NCI-H1048 (cell line): Measurements from ENCODE around the gene NEGR1.

ENCODE experiments used
- DNase-seq: peaks from one replicate; lab custom pipeline; 2025; lab: John Stamatoyannopoulos, UW

Gene NEGR1

DNA sequence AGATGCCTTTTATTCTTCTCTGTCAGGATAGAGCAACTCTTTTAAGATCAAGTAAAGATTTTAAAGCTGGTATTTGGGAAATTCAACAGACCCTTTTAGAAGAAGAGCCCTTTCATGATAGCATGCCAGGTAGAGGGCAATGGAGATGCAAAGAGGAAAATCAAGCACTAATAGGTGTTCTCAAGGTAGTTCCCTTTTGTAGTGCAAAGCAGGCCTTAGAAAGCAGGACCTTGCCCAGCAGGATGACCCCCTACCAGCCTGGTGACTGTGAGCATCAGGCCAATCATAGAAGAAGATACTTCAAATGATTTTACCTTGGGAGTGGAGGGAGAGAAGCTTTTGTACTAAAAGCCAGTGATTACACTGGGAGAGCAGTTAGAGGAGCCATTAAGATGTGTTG, 820.1 kb downstream of the NEGR1 start:
- DNase-seq: no peak

DNA sequence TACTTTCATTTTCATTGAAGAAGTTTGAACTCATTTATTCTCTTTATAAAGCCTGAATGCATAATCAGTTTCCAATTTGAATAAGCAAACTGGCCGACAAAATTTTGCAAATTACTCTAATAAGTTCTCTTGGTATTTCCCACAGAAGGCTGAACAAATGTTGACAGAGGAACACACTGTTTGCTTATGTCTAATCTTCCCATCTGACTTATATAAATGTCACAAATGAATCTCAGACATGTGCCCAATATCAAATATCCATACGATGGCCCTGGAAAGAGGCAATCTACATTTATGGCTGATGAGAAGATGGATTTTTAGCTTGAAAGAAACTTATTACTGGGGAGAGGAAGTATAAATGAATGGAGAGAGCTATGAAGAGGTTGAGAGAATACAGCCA, 820.9 kb downstream of the NEGR1 start:
- no peak for DNase-seq

DNA sequence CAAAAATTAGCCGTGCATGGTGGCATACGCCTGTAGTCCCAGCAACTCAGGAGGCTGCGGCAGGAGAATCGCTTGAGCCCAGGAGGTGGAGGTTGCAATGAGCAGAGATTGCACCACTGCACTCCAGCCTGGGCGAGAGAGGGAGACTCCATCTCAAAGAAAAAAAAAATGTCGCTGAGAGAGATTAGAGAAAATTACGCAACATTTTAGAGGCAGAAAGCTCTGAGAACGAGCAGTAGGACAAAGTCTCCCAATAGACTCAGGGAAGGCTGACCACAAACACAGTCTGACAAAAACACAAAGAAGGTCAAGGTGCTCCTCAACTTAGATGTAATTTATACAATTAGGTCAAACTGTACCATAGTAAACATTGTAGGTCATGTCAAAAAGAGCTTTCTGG, 833.9 kb downstream of the NEGR1 start:
- no peak for DNase-seq

DNA sequence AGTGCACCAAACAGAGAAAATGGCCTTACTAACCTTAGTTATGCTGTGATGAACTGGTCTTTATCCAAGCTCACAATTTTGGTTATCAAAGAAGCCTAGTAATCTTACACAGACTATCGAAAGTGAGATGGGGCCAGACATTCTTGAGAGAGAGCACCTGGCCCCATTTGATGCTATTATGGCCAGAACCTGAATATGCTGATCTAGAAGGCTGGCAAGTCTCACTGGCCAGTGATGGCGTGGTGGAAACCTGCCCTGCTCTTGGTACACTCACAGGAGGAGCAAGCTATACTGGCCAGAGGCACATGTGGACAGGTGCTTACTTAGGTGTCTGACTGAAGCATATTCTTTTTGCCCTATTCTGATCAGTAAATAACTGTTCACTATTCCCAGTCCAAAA, 843.7 kb downstream of the NEGR1 start:
- no peak for DNase-seq

GRCh38 chr1:71435951-71436350, 846.4 kb downstream of the NEGR1 start:
- no peak for DNase-seq

DNA sequence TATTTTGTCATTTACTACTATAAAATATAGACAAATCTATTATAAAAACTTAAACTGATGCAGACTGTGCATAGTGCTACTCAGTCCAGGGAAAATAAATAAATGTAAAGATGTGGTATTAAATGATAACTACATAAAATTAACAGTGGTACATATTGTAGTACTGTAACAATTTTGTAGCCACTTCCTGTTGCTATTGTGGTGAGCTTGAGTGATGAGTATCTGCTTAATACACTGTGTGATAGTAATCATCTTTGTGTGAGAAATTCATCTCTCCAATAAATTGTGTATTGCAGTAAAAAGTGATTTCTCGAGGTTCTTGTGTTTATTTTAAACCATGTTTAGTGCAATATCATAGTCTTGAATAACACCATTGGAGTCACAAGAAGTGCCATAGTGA, 848.1 kb downstream of the NEGR1 start:
- no peak for DNase-seq

- no peak for DNase-seq
These were observed 854.3 kb downstream of the NEGR1 start for GRCh38 chr1:71428029-71428428.

DNA sequence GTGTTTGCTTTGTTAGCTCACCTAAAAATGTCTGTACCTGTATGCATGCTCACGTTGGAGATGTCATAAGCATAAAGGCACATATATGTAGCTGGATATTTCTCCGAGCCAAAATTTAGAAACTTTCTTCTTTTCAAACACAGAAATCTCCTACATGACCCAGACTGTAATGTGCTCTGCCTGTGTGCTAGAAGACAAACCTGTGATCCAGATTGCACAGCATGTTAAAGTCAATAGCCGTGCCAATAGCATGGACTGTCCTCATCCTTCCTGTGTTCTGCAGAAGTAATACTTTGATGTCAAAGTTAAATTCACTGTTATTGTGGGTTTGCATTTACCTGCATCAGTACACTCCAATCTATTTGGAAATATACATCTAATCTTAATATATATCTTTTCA, 855.3 kb downstream of the NEGR1 start:
- DNase-seq: no peak

DNA sequence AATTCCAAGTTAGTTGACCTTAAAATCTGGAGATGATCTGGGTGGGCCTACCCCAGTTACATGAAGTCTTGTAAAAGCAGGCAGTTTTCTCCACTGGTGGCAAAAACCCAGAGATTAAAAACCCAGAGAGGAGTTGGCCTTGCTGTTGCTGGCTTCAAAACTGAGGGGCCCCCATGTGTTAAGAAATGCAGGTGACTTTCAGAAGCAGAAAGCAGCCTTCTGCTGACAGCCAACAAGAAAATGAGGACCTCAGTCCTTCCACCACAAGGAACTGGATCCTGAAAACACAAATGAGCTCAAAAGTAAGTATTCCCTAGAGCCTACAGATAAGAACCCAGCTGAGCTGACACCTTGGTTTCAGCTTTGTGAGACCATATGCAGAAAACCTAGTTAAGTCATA, 857.8 kb downstream of the NEGR1 start:
- no peak for DNase-seq

DNA sequence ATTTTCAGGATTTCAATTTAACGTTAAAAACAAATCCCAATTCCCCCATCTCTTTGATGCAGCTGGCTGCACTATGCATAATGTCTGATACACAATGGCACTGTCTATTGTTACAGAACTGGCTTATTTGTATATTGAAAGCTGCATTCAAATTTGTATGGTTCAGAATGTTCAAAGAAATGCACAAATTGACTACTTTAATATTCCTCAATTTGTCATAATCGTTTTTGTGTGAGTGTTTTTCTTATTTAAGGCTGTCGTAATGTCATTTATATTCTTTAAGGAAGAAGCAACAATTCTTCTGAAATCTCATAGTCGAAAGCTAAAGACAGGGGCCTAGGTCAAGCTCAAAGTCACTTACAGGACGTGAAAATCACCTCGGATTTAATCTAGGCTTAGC, 860.1 kb downstream of the NEGR1 start:
- DNase-seq: no peak

GRCh38 chr1:71417421-71417820, 864.9 kb downstream of the NEGR1 start:
- DNase-seq: no peak

DNA sequence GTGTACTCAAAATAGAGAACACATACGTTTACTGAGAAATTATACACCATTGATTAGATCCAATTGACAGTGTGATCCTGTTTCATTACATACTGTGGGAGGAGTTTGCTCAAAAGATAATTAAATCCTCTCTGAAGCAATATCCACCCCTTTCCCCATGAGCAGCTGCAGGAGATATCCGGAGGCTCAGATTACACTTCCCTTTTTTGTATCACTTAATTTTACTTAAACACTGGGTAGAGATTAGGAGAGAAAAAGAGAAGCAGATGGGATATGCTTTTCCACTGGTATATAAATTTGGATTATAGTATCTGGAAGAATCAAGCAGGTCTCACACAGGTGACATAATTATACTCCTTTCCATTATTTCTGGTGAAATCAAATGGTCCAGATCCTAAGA, 868.2 kb downstream of the NEGR1 start:
- no peak for DNase-seq

GRCh38 chr1:71413441-71414175, 868.7 kb downstream of the NEGR1 start:
- no peak for DNase-seq

GRCh38 chr1:71400050-71400449, 882.3 kb downstream of the NEGR1 start:
- DNase-seq: no peak

GRCh38 chr1:71399594-71399993, 882.7 kb downstream of the NEGR1 start:
- DNase-seq: no peak

DNA sequence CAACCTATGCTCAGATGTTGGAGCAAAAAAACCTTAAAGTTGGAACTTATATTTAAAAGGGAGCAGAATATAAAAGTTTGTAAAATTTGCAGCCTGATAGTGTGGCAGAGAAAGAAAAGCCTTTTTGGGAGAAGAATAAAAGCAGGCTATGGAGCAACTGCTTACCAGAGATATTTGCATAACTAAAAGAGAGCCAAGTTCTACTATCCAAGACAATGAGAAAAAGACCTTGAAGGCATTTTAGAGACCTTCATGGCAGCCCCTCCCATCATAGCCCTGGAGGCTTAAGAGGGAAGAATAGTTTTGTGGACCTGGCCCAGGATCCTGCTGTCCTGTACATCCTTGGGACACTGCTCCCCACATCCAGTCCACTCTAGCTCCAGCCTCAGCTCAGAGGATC, 889.0 kb downstream of the NEGR1 start:
- DNase-seq: no peak

- no peak for DNase-seq
These were observed 891.8 kb downstream of the NEGR1 start for GRCh38 chr1:71390518-71390917.

DNA sequence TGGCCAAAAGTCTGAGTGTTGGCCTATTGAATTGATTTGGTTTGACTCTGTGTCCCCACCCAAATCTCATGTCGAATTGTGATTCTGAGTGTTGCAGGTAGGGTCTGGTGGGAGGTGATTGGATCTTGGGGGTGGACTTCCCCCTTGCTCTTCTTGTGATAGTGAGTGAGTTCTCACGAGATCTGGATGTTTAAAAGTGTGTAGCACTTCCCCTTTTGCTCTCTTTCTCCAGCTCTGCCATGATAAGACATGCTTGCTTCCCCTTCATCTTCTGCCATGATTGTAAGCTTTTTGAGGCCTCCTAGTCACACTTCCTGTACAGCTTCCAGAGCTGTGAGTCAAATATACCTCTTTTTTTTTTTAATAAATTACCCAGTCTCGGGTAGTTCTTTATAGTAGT, 904.5 kb downstream of the NEGR1 start:
- DNase-seq: no peak

GRCh38 chr1:71372496-71372895, 909.8 kb downstream of the NEGR1 start:
- no peak for DNase-seq

DNA sequence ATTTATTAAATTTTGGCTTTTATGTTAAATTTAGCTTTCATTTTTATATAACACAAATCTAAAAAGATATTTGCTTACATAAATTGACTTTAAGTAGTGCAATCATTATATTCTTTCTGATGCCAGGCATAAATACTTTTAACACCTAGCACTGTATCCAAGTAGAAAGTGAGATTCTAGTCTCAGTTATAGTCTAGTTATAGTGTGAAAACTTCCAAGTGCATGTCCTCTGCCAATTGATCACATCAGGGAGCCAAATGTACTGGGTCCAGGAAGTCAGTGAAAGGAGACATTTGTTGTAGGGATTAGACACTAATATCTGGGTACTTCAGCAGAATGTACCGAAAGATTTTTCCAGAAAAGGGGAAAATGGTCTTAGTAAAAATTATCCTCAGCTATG, 910.8 kb downstream of the NEGR1 start:
- no peak for DNase-seq

GRCh38 chr1:71364236-71364635, 918.1 kb downstream of the NEGR1 start:
- no peak for DNase-seq

- DNase-seq: no peak
These were observed 919.6 kb downstream of the NEGR1 start for GRCh38 chr1:71362691-71363090.

GRCh38 chr1:71362076-71362475, 920.3 kb downstream of the NEGR1 start:
- DNase-seq: no peak

- no peak for DNase-seq
These were observed 924.6 kb downstream of the NEGR1 start for GRCh38 chr1:71357708-71358107.

DNA sequence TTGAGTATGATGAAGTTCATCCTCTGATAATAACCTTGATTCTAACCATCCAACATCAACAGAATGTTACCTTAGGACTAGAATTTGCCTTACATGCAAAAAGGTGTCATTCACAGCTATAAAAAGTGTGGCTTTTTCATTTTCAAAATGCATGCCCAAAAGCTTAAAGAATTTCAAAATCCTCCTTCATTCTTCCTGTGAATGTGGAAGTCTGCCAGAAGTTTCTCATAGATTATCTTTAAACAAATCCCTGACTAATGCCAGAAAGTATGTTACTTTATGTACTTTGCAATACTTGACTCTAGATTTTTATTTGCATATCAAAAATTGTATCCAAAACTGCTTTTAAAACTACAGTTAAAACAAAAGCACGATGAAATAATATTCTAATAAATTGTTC, 930.9 kb downstream of the NEGR1 start:
- DNase-seq: no peak
